Left cardiac atrium (tissue), 4 donors: ENCODE measurements around the gene EXTL1. TPM values are rescaled to one million over a fixed set of nuclear protein-coding genes. Genes with fewer than 3 reads are reported as not detected.

Source experiments
- ATAC-seq, 2 donors: fragments of 200-7000 bp; cut with Tn5 transposase; one replicate each; pipeline ENCODE4 v1.9.1; 2020; ENCODE audit warnings: mild to moderate bottlenecking in 2 of 2, moderate library complexity in 2 of 2
- DNase-seq: peaks from one replicate; pipeline ENCODE4 v3.0.0-alpha.2; 2020
- intact Hi-C, 2 donors: fragments of 100-400 bp; cut with DNase I; formaldehyde crosslinking; loops; one replicate each; pipeline versions ENCODE4 v1.14.1 to v1.15.1; 2022 to 2023
- total RNA-seq, 2 donors: library from RNA; stranded (reverse); fragmentation: NEBNext Ultra II Directional; extraction: Animal tissue kit (Norgen Biotek cat#: 25700); gene quantifications; one replicate each; pipeline ENCODE4 v1.2.1, GENCODE V29; 2021
- donor health status: DM: no; HTN: yes; CAD: no.
- donor health status: DM: no; HTN: yes; CAD: no; lungs with severe emphysema.
- donor health status: DM: yes; HTN: yes; CAD: no.
- donor health status: Dilated cardiomyopathy.

EXTL1 gene
- total RNA-seq, 2 donors from 2014 or later = 1.3 to 3.2 TPM

DNA sequence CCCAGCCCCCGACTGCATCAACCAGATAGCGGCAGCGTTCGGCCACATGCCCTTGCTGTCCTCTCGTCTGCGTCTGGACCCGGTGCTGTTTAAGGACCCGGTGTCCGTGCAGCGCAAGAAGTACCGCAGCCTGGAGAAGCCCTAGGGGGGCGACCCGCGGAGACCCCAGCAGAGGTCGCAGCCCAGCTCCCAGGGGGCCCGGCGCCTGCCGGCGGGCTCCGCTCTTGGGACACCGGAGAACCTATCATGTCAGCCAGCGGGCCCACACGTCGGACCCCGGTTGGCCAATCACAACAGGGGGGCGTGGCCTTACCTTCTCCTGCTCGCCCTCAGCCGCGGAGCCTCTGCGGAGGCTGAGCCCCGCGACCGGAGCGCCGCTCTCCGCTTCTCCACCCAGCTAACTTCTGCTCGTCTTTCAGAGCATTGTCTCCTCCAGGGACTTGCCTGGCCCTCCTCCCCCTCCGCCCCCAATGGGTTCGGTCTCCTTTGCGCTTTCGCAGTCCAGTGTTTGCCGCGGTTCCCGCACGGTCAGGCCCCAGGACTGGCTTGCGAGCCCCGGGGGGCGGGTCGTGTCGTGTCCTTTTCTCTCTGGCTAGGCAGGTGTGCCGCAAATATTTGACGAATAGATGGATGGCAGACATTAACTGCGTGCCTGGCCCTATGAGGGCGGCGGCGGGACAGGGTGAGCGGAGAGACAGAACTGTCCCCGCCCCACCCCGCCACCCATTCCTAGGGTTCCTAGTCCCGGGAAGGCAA, 13.8 kb downstream of the EXTL1 start:
- intact Hi-C loops = loop anchor here (1.0 to 10.0 kb wide), 4 partner anchors 67 to 199 kb away; partner anchors contain the start of gene CEP85 (in 1 of the 2)
- peak; percentile 96 for DNase-seq

DNA sequence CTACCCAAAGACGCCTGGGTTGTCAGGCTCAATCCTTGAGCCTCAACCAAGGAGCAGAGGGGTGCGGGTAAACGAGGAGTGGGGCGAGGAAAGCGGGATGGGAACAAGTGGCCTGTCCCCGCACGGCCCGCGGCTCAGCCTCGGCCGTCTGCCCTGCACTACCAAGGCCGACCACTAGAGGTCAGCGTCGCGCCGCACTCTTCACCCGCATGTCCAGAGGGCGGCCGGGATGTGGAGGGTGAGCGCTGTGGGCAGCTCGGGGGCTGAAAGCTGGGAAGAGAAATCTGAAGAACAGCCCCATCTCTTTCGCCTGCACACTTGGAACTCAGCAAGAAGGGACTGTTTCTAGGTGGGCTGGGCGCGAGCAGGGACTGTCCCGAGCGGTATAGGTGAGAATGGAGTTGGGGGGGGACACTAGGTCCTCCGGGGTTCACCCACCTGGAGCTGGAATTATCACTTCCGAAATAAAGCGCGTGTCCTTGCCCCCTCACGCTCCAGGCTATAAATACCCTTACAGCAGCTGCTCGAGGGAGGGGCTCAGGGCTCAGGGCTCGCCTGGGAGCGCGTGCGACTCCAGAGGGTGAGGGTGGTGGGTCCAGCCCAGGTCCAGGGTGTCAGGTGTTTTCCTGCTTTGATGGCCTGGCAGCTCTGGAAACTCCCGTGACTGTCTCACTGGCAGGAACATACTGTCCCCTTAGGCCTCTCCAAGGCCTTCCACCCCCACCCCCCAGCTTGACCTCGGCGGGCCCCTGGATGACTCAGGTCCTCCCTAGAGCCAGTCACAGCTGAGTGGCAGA, 14.6 kb downstream of the EXTL1 start:
- intact Hi-C loops = loop anchor here (1.0 to 10.0 kb wide), 4 partner anchors 66 to 199 kb away; partner anchors contain the start of gene CEP85 (in 1 of the 2)
- DNase-seq = peak; percentile 87
- ATAC-seq = peak; percentile 91 to 92

More for the DNA sequence above, 13.8 kb downstream of the EXTL1 start:
- peak; percentile 95 to 97 for ATAC-seq

DNA sequence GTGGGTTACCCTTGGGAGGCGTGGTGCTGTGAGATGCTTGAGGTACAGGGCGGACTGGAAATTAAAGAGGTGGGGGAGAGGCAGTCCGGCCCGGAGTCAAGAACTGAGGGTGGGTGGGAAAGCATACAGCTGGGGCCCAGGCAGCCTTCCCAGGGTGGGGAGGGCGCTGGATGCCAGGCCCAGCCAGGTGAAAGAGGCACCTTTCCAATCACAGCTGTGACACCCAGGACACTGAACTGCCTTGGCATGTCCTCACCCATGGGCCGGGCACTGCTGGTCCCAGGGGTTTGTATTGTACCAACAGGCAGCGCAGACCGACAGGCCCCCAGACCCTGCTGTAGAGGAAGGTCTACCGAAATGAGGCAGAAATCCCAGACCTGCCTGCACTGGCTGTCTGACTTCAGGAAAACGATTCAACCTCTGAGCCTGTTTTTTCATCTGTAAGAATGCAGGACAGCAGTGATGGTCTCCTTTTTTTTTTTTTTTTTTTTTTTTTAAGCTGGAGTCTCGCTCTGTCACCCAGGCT, 15.2 kb downstream of the EXTL1 start:
- DNase-seq (no peak), ATAC-seq (peak in 1 of 2 donors; percentile 0)
- intact Hi-C loops = loop anchor here (5.0 to 10.0 kb wide), 3 partner anchors 65 to 198 kb away; partner anchors contain the start of gene CEP85 (in 1 of the 2)

DNA sequence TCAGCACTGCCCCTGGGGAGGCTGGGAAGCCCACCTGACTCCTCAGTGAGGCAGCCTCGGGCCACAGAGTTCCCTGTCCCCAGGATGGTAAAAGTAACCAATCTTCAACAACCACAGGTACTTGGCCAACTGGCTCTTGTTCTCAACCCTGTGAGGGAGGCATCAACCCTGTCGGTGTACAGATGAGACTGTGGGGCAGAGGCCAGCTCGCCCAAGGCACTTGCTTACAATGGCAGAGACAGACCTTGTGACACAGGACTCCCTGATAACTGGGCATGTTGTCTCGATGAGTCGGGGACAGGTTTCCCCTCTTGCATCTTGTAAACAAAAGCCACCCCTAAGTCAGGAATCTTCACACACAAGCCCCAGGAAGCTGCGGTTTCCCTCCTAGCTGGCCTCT, 16.3 kb downstream of the EXTL1 start:
- DNase-seq = no peak
- intact Hi-C loops = loop anchor here (5.0 to 10.0 kb wide), 3 partner anchors 64 to 197 kb away; partner anchors contain the start of gene CEP85 (in 1 of the 2)
- ATAC-seq = no peak

DNA sequence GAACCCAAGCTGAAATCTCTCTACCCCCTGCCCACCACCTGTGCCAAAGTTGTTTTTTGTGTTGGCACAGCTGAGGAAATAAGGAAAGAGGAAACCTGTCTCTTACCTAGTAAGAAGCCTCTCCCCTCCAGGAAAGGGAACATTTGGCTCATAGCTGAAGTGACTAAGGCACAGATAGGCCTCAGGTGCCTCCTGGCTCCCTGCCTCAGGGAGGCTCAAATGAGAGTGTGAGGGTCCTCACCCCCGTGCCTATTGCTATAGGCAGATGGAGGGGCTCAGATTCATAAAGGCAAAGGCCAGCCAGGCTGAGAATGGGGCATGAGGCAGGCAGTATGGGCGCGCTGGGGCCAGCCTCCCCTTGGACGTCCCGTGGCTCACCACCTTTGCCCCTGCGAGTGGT, 16.9 kb downstream of the EXTL1 start:
- intact Hi-C loops = loop anchor here (5.0 to 10.0 kb wide), 3 partner anchors 64 to 196 kb away; partner anchors contain the start of gene CEP85 (in 1 of the 2)
- ATAC-seq (no peak), DNase-seq (no peak)

DNA sequence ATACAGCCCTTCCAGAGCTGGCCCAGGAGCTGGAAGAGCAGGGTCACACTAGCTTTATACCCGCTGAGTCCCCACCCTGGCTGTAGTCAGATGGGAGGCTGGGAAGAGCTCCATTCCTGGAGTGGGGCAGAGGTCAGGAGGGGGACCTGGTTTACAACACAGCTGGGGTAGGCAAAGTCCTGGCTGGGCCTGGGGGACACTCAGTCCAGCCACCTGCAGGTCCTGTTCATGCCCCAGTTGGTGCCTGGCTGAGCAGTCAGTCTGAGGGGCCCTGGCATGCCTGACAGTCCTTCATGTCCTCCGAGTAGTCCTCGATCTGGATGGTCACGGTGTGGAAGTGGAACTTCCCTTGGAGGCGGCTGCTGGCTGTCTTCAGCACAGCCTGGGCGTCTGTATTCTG, 17.3 kb downstream of the EXTL1 start:
- ATAC-seq (no peak), DNase-seq (no peak)
- intact Hi-C loops = loop anchor here (5.0 to 10.0 kb wide), 3 partner anchors 63 to 196 kb away; partner anchors contain the start of gene CEP85 (in 1 of the 2)

DNA sequence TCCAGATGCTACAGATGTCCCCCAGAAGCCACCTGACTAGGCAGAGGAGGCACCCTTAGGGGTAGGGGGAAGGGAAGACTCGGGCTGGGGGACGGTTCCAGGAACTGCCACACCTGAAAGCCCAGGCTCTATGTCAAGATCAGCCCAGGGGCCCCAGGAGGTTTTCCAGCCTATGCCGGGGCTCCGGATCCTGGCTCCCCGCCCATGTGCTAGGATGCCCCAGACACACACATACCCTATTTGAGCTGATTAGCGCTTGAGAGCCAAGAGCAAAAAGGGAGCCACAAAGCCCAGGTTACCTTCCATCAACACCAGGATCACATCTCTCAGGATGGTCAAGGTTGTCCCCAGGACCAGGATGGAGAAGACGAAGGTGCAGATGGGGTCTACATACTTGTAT, 19.8 kb downstream of the EXTL1 start:
- DNase-seq (no peak), ATAC-seq (no peak)
- intact Hi-C loops = no loop called here

DNA sequence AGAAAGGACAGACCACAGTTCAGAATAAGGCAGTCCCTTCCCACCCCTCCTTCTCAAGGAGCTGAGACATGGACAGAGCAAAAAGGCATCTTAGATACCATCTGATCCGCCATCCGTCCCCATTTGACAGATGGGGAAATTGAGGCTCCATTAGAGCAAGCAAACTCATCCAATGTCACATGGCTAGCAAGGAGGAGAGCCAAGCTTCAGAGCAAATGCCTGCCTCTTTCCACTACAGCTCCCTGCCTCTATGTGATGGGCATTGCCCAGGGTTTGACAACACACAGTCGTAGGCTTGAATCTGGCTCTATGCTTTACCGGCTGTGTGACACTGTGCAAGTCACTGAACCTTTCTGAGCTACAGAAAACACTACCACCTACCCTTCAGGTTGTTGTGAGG, 20.4 kb downstream of the EXTL1 start:
- DNase-seq (no peak), ATAC-seq (no peak)
- intact Hi-C loops = no loop called here

DNA sequence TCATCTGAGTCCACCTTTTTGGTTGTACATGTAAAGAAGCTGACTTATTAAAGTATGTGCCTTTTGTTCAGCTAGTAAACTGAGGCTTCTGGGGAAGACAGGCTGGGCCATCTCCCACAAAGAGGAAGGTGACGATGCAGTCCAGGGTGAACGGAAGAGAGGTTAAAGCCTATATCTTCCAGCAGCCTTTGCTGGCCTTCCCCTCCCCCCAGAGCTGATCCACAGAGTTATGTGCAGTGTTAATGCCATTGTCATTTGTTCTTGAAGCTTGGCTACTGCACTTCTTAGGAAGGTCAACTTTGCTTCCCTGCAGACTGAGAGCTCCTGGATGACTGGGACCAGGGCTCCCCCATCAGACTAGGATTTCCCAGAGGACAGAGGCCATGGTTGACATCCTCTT, 22.2 kb downstream of the EXTL1 start:
- intact Hi-C loops = no loop called here
- ATAC-seq (no peak), DNase-seq (no peak)

DNA sequence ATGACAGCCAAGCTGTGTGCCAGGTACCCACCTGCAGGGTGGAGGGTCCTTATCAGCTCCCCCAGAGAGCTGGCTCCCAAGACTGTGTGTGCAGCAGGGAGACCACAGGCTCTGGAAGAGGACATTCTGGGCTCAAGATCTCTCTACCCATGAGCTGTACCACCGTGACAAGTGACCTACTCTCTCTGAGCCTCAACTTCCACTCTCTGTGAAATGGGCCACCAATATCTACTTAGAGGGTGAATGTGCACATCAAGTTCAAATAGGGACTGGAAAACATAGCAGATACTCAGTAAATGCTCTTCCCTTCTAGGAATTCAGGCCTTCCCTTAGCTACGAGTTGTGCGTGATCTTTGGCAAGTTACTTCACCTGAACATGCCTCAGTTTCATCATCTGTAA, 22.8 kb downstream of the EXTL1 start:
- DNase-seq (no peak), ATAC-seq (no peak)
- intact Hi-C loops = no loop called here

DNA sequence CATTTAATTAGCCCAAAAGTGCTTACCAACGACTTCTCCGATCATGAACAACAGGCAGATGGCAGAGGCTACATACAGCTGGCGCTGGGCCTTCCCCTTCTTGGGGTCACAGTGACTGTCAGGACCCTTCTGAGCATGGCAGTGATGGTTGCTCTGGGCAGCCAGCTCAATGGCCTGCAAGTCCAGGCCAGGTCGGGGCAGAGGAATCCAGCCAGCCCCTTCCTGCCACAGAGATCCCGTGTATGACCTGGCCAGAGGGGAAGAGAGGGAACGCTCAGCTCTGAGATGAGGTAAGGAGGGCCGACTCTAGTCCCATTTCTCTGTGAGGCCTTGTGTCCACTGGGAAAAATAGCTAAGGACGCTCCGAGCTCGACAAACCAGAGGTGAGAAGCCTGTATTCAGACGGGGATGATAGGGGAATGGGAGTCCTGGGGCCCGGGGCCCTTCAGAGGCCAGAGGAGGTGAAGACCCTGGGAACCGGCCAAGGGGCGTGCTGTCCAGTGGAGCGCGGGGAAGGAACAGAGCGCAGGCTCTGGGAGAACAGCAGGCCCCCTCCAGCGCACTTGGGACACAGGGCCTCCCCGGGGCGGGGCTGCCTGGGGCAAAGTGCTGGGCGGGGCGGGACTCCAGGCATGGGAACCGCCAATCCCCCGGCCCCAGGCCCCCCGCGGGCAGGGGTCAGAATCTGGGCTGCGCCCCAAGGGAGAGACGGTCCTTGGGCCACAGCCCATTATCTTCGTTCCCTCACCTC, 23.6 kb downstream of the EXTL1 start:
- ATAC-seq = peak; percentile 31 to 42
- DNase-seq = no peak
- intact Hi-C loops = no loop called here

DNA sequence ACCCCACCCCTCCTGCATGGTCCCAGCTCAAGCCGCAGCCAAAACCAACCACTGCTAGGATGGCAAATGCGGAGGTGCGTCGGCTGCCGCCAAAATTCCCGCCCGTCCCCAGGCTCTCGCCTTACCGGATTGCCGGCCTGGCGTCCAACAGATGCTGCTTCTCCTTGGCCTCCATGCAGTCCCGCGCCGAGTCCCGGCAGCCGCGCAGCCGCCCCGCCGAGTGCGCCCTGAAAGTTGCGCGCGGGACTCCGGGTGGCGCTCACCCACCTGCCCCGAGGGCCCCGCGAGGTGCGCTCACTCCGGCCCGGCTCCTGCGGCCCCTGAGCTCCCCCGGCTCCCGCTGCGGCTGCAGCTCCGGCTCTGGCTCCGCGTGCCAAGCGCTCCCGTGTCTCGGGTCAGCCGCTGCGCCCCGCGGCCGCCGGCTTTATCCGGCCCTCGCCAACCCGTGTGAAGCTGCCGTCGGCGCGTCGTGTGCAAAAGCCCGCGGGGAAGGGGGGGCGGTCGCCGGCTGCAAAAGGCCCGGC, 24.2 kb downstream of the EXTL1 start, which contains the start of gene SLC30A2:
TSS of gene SLC30A2 (minus strand) at position 397 of the 524 bp plus-strand sequence. CDS start at position 175, 222 bp downstream.
- ATAC-seq = peak; percentile 13 to 31
- no peak for DNase-seq
- intact Hi-C loops = no loop called here

DNA sequence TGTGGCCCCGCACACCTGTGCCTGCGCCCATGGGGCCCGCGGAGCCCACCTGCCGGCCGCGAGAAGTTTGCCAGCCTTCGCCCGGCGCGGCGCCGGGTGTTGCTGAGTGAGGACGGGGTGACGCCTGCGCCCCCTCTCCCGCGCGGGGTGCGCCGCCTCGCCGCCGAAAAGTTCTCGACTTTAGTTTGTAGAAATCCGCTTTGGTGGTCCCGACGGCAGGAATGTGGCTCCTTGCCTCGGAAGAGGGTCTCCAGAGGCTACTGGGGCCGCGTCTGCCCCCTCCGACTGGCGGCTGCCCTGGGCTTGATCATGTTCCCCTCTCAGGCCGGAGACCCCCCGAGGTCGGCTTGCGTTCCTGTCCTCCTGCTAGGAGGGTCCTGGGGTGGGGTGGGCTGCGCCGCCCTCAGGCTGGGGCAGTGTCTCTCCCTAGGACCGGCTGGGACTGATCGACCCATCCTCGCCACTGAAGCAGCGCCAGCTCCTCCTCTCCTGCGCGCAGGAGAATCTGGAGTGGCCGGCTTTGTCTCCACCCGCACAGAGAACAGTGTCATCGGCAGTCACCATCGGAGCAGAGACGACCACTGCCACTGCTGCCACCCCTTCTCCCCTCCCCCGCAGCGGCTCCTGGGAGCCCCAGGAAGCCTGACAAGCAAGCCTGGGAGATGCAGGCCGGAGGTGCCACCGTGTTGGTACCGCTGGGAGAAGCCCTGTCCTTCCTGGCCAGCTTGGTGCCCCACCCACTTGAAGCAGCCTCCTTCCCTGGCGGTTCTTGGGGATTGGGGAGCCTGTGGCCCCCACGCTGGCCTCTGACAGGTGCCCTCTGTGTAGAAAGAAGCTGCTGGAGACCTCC, 24.9 kb downstream of the EXTL1 start:
- ATAC-seq = peak in 1 of 2 donors; percentile 27
- DNase-seq = no peak
- intact Hi-C loops = no loop called here

DNA sequence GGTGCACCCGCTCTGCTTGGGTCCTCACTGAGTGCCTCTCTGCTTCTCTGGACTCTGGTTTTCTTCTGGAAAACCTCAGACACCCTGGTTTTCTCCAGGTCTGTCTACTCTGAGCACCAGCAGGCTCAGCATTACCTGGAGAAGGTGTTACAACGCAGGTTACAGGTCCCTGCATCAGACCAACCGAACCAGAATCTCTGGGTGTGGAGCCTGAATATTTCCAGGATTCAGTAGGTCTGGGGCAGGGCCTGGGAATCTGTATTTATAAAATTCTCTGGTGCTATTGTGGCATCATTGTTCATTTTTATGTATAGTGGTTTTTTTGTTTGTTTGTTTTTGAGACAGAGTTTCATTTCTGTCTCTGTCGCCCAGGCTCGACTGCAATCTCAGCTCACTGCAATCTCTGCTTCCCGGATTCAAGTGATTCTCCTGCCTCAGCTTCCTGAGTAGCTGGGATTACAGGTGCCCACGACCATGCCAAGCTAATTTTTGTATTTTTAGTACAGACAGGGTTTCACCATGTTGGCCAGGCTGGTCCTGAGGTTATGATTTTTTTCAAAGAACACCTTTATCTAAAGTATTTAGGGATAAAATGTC, 25.8 kb downstream of the EXTL1 start:
- intact Hi-C loops = no loop called here

DNA sequence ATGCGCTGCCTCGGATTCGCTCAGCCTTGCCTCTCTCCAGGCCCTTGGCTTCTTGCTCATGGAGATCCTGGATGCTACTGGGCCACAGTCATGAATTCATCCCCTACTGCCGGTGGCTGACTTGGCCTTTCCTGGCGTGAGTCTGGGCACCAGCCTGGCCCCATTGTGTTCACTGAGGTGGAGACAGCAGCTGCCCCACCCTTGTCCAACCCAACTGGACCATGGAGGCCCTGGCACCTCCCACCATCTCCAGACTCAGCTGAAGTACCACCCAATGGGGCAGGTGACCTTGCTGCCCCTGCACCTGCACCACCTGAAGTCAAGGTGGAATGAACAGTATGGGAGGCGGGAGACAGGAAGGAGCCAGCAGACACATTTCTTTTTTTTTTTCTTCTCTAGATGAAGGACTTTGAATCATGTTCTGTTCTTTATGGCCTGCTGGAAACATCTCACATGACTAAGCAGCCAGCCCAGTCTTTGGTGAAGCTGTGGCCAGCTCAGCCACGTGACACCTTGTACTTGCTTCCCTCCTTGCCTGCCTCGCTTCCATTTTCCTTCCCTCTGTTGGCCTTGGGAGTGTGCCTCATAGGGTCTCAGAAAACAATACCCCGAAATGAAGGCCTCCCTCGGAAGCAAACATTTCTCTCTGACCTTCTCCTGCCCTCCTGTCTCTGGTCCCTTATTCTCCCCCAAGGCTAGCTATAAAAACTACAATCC, 28.1 kb downstream of the EXTL1 start:
- DNase-seq = no peak
- peak; percentile 27 to 40 for ATAC-seq
- intact Hi-C loops = no loop called here

More for the DNA sequence above, 25.8 kb downstream of the EXTL1 start:
- ATAC-seq = no peak
- no peak for DNase-seq

DNA sequence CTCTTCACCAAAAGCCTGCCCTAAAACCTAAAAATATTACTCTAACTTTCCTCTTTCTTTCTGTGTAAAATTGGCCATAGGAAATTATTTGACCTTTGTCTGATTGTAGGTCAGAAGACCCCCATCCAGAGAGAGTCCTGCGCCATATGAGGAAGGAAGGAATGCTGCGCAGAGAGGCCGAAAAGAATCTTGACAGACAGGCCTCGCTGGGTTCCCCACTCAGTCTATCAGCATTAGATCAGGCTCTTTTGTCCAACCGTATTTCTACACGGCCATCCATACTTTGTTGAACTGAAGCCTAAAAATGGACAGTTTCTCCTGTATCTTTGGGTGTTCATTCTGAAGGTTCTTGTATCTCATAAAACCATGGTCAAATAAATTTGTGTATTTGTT, 28.7 kb downstream of the EXTL1 start:
- ATAC-seq = no peak
- DNase-seq = no peak
- intact Hi-C loops = no loop called here
